Putamen (tissue), 1 donor: ENCODE data around the gene MAML1.

Source experiments
- DNase-seq: peaks from one replicate; pipeline ENCODE4 v3.0.0-alpha.2; 2016; ENCODE audit warnings: low spot score

Gene MAML1

DNA sequence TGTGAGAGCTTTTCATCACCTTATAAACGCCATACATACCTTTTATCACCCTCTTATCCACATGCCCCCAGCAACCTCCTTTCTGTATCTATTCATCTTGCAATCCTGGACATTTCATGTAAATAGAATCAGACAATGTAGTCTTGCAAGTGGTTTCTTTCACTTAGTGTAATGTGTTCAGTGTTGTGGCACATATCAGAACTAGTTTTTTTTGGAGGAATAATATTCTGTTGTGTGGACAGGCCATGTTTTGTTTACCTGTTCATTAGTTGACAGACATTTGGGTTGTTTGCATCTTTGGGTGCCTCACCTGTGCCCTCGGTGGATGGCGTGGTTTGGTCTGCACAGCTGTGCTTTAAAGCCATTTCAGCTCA is 89.4 kb downstream of the MAML1 start:
- no peak for DNase-seq

DNA sequence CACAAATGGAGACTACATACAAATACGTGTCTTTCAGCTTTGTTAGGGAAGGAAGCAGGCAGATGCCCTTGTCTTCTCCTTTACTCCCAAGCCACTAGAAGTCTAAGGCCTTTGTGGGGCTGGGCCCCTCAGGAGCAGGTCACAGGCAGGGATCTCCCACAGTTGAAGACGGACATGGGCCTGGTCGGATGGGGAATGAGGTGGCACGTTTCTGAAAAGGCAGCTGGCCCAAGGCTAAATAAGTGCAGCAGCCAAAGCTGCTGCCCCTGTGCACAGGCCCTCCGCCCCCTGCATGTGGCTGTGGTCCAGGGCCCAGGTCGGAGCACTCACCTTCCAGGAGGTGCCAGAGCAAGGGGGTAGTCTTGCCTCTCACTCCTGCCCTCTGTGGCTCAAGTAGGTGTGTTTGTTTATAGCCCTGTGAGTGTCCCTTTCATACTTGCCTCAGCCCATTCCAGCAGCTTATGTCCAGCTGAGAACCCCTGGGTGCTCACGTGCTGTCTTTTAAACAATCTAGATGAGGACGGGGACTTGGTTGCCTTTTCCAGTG is 89.9 kb downstream of the MAML1 start:
- no peak for DNase-seq

DNA sequence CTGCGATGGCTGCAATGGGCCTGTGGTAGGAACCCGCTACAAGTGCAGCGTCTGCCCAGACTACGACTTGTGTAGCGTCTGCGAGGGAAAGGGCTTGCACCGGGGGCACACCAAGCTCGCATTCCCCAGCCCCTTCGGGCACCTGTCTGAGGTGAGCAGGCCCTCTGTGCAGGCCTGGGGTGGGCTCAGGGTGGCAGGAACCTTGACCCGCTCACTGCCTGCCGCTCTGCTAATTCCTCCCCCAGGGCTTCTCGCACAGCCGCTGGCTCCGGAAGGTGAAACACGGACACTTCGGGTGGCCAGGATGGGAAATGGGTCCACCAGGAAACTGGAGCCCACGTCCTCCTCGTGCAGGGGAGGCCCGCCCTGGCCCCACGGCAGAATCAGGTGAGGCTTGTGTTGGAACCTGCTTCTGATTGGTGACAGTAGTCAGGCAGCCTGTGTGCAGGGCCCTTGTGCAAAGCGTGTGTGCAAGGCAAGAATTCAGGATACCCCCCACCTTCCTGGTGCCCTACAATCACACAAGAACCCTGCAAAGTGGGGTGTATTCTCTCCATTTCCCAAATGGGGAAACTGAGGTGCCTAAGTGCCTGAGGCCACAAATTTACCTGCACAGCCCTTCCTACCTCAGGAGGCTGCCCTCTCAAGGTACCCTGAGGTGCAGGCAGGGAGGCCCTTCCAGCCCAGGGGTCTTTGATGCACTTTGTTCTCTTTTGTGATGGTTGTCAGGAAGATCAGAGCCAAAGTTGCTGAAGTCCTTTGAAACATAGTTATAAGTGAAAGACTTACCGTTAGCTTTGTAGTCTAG is 91.5 kb downstream of the MAML1 start:
- no peak for DNase-seq

DNA sequence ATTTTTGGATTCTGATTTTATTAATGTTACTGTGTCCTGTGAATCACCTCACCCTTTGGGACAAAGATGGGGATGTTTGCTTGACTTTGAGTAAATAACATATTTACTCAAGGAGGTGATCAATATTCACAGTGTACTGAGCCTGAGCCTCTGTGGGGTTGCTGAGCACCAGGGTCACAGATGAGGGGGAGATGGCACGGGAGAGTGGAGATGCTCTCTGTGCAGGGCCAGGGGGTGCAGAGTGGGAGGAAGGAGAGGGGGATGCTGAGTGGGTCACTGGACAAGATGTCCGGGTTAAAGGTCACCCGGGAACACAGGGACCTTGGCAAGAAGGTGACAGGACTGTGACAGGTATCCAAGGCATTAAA is 92.1 kb downstream of the MAML1 start:
- DNase-seq: no peak

DNA sequence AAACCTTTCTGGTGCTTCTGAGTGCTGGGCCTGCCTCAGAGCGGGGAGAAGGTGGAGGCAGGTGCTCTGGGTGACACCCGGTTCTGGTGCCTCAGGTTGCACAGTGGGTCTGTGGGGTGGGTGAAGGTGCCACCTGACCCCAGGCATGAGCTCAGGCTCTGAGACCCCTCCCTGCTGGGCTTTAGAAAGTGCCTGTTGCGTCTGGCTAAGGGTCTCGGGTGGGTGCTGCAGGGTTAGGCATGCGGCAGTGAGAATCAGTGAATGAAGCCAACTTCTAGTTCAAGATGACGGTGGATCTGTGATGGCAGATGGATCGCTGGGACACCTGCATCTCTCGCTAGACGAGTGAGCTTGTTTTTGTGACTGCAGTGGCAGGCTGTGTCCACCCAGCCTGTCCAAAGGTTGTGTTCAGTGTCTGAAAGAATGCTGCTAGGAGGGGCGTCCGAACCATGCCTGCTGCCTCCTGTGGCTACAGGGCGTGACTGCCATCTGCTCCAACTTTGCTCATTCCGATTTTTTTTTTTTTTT is 93.1 kb downstream of the MAML1 start:
- no peak for DNase-seq
